H1 (cell line): ENCODE data around the gene SRSF7. TPM values are rescaled to one million over a fixed set of nuclear protein-coding genes. Genes with fewer than 3 reads are reported as not detected.

Experiments
- CTCF ChIA-PET: fragments of 300-600 bp; sonication (Branson Sonifier 250); formaldehyde crosslinking; loops from one replicate; lab custom pipeline; 2021; ENCODE audit not compliant: partially characterized antibody; lab: Charles Lee
- POLR2A ChIA-PET: fragments of 300-600 bp; sonication (Branson Sonifier 250); formaldehyde crosslinking; loops from one replicate; lab custom pipeline; 2021; ENCODE audit warnings: inconsistent platforms; ENCODE audit not compliant: partially characterized antibody; lab: Charles Lee
- DNase-seq, 2 experiments: peaks; one replicate each; pipeline versions ENCODE4 v3.0.0 to v3.0.0-alpha.2; 2010 to 2022; ENCODE audit warnings: low spot score in 2 of 2, low read depth in 1 of 2, mixed read lengths in 1 of 2
- FAIRE-seq: peaks from 2 replicates; lab custom pipeline; 2011; peaks lifted over from hg19 to GRCh38; lab: Jason Lieb, UNC
- H2AFZ ChIP-seq: 2 replicates; pipeline ENCODE4 v1.8.1; 2012; ENCODE audit warnings: low read length, inconsistent platforms
- H2AK5ac ChIP-seq: 2 replicates; pipeline ENCODE4 v1.6.1; 2013; ENCODE audit warnings: low read depth, low read length
- H2BK120ac ChIP-seq: replicated peaks from 2 replicates; pipeline ENCODE3; 2013; ENCODE audit warnings: low read depth, low read length, inconsistent platforms
- H2BK12ac ChIP-seq: 2 replicates; pipeline ENCODE4 v1.6.1; 2013; ENCODE audit warnings: low read depth, low read length
- H2BK15ac ChIP-seq: 2 replicates; pipeline ENCODE4 v1.6.1; 2013; ENCODE audit warnings: low read length
- H2BK20ac ChIP-seq: 2 replicates; pipeline ENCODE4 v1.6.1; 2013; ENCODE audit warnings: low read length
- H2BK5ac ChIP-seq: 2 replicates; pipeline ENCODE4 v1.6.1; 2013; ENCODE audit warnings: low read depth, low read length
- H3K14ac ChIP-seq: 2 replicates; pipeline ENCODE4 v1.6.1; 2013; ENCODE audit warnings: inconsistent platforms; ENCODE audit not compliant: insufficient read length
- H3K18ac ChIP-seq: 2 replicates; pipeline ENCODE4 v1.6.1; 2013; ENCODE audit warnings: low read length; ENCODE audit errors: extremely low read depth
- H3K23ac ChIP-seq: 2 replicates; pipeline ENCODE4 v1.6.1; 2013; ENCODE audit warnings: inconsistent platforms; ENCODE audit not compliant: insufficient read length
- H3K23me2 ChIP-seq: 2 replicates; pipeline ENCODE4 v1.6.1; 2013; ENCODE audit warnings: low read depth, low read length
- H3K27ac ChIP-seq: 2 replicates; pipeline ENCODE4 v1.6.1; 2011; ENCODE audit warnings: low read depth, low read length, inconsistent platforms
- H3K27me3 ChIP-seq, 4 experiments: replicated peaks in 1 of 4; 1 replicate in 1 of 4; 2 replicates in 3 of 4; pipeline versions ENCODE4 v1.6.1 to v1.8.1; 2011 to 2013; ENCODE audit warnings: low read length in 3 of 4, mild to moderate bottlenecking in 3 of 4, inconsistent platforms in 2 of 4, mixed read lengths in 2 of 4, moderate library complexity in 1 of 4; ENCODE audit not compliant: control insufficient read depth in 3 of 4, insufficient read depth in 3 of 4; ENCODE audit errors: extremely low read depth in 1 of 4
- H3K36me3 ChIP-seq, 4 experiments: 2 replicates each; pipeline versions ENCODE4 v1.6.1 to v1.8.1; 2011 to 2013; ENCODE audit warnings: mild to moderate bottlenecking in 4 of 4, low read length in 3 of 4, moderate library complexity in 2 of 4, control low read depth in 1 of 4, inconsistent platforms in 1 of 4; ENCODE audit not compliant: insufficient read depth in 4 of 4, control insufficient read depth in 2 of 4
- H3K4ac ChIP-seq: replicated peaks from 2 replicates; pipeline ENCODE3; 2013; ENCODE audit warnings: low read length, low read depth, mixed read lengths, inconsistent platforms; ENCODE audit not compliant: insufficient read length
- H3K4me1 ChIP-seq, 4 experiments: replicated peaks in 1 of 4; 1 replicate in 1 of 4; 2 replicates in 3 of 4; pipeline versions ENCODE4 v1.6.1 to v1.8.1; 2011 to 2013; ENCODE audit warnings: low read length in 3 of 4, inconsistent platforms in 2 of 4, mixed read lengths in 1 of 4; ENCODE audit not compliant: insufficient read depth in 4 of 4, control insufficient read depth in 3 of 4
- H3K4me2 ChIP-seq, 2 experiments: 2 replicates each; pipeline versions ENCODE4 v1.6.1 to v1.8.1; 2011 to 2013; ENCODE audit warnings: low read depth in 2 of 2, low read length in 2 of 2, control low read depth in 1 of 2, inconsistent platforms in 1 of 2, mild to moderate bottlenecking in 1 of 2; ENCODE audit not compliant: insufficient read depth in 1 of 2
- H3K4me3 ChIP-seq, 4 experiments: fragments of 200-600, 300-600 bp in 1 of 4; sonication (generic), shearing (Covaris generic), sonication (Bioruptor Twin) in 1 of 4; 2 replicates each; pipeline versions ENCODE4 v1.5.1 to v1.8.1; 2011 to 2016; ENCODE audit warnings: low read length in 4 of 4, low read depth in 3 of 4, control low read depth in 2 of 4, inconsistent platforms in 2 of 4, mild to moderate bottlenecking in 2 of 4, mixed read lengths in 1 of 4, moderate library complexity in 1 of 4; ENCODE audit not compliant: insufficient read depth in 2 of 4; ENCODE audit errors: extremely low read depth in 1 of 4
- H3K56ac ChIP-seq: replicated peaks from 2 replicates; pipeline ENCODE3; 2013; ENCODE audit warnings: low read depth, mild to moderate bottlenecking, mixed read lengths, low read length, inconsistent platforms; ENCODE audit not compliant: insufficient read length
- H3K79me1 ChIP-seq: 2 replicates; pipeline ENCODE4 v1.6.1; 2013; ENCODE audit warnings: low read depth, low read length, control low read depth
- H3K79me2 ChIP-seq, 2 experiments: 2 replicates each; pipeline versions ENCODE4 v1.6.1 to v1.8.1; 2012 to 2013; ENCODE audit warnings: low read length in 2 of 2, mild to moderate bottlenecking in 2 of 2, inconsistent platforms in 1 of 2; ENCODE audit not compliant: insufficient read depth in 2 of 2, control insufficient read depth in 1 of 2
- H3K9ac ChIP-seq, 4 experiments: replicated peaks in 1 of 4; 1 replicate in 1 of 4; 2 replicates in 3 of 4; pipeline versions ENCODE4 v1.6.1 to v1.8.1; 2011 to 2013; ENCODE audit warnings: low read depth in 3 of 4, low read length in 3 of 4, control low read depth in 2 of 4, mild to moderate bottlenecking in 2 of 4, moderate library complexity in 2 of 4, inconsistent platforms in 1 of 4; ENCODE audit errors: extremely low read depth in 1 of 4
- H3K9me3 ChIP-seq, 2 experiments: 2 replicates each; pipeline versions ENCODE4 v1.6.1 to v1.8.1; 2012 to 2013; ENCODE audit warnings: mild to moderate bottlenecking in 2 of 2, moderate library complexity in 2 of 2, control low read depth in 1 of 2, inconsistent platforms in 1 of 2, low read depth in 1 of 2, low read length in 1 of 2, mixed read lengths in 1 of 2; ENCODE audit not compliant: insufficient read depth in 2 of 2
- H4K20me1 ChIP-seq, 2 experiments: replicated peaks in 1 of 2; 2 replicates each; pipeline versions ENCODE3 to v1.8.1; 2011 to 2013; ENCODE audit warnings: inconsistent platforms in 2 of 2, low read length in 2 of 2, mild to moderate bottlenecking in 1 of 2; ENCODE audit not compliant: insufficient read depth in 2 of 2, control insufficient read depth in 1 of 2
- H4K5ac ChIP-seq: 2 replicates; pipeline ENCODE4 v1.6.1; 2013; ENCODE audit warnings: low read length, low read depth, mixed read lengths, inconsistent platforms; ENCODE audit not compliant: insufficient read length
- H4K8ac ChIP-seq: 2 replicates; pipeline ENCODE4 v1.8.0; 2013; ENCODE audit warnings: mild to moderate bottlenecking, moderate library complexity, low read length, inconsistent platforms; ENCODE audit not compliant: insufficient read depth; ENCODE audit errors: extremely low read depth
- H4K91ac ChIP-seq: replicated peaks from 2 replicates; pipeline ENCODE3; 2013; ENCODE audit warnings: low read length, mixed read lengths, inconsistent platforms; ENCODE audit not compliant: insufficient read length
- BRCA1 ChIP-seq: IDR thresholded peaks from 2 replicates; pipeline ENCODE4 v1.6.1; 2012; ENCODE audit warnings: low read depth, low read length, improper control_type of control experiment
- CEBPB ChIP-seq: IDR thresholded peaks from 2 replicates; pipeline ENCODE4 v1.6.1; 2012; ENCODE audit warnings: low read depth, low read length
- CHD2 ChIP-seq: IDR thresholded peaks from 2 replicates; pipeline ENCODE4 v1.6.1; 2012; ENCODE audit warnings: low read length, improper control_type of control experiment
- E2F6 ChIP-seq: IDR thresholded peaks from 2 replicates; pipeline ENCODE4 v1.6.1; 2012; ENCODE audit warnings: inconsistent platforms
- EP300 ChIP-seq, 2 experiments: IDR thresholded peaks; 1 replicate in 1 of 2; 2 replicates in 1 of 2; pipeline ENCODE4 v1.6.1; 2011 to 2012; ENCODE audit warnings: low read depth in 2 of 2, low read length in 2 of 2, mild to moderate bottlenecking in 2 of 2, borderline replicate concordance in 1 of 2, inconsistent platforms in 1 of 2, moderate library complexity in 1 of 2
- FOSL1 ChIP-seq: IDR thresholded peaks from 2 replicates; pipeline ENCODE4 v1.6.1; 2011; ENCODE audit warnings: mild to moderate bottlenecking, low read depth, low read length, moderate library complexity; ENCODE audit not compliant: insufficient read depth
- GTF2F1 ChIP-seq: IDR thresholded peaks from 2 replicates; pipeline ENCODE4 v1.6.1; 2012; ENCODE audit warnings: low read depth, low read length, improper control_type of control experiment, borderline replicate concordance
- MAFK ChIP-seq: IDR thresholded peaks from 2 replicates; pipeline ENCODE4 v1.6.1; 2012; ENCODE audit warnings: low read depth, mild to moderate bottlenecking, improper control_type of control experiment, low read length
- PHF8 ChIP-seq: fragments of 200-600 bp; sonication (generic); conservative IDR thresholded peaks from 2 replicates; pipeline ENCODE4 v1.7.1; 2012; ENCODE audit warnings: low read depth, mild to moderate bottlenecking, inconsistent platforms, low read length, moderate library complexity
- POLR2A ChIP-seq, 2 experiments: IDR thresholded peaks; 1 replicate in 1 of 2; 2 replicates in 1 of 2; pipeline ENCODE4 v1.6.1; 2011; ENCODE audit warnings: low read depth in 2 of 2, low read length in 2 of 2, mild to moderate bottlenecking in 2 of 2; ENCODE audit errors: control extremely low read depth in 1 of 2
- RFX5 ChIP-seq: IDR thresholded peaks from 2 replicates; pipeline ENCODE4 v1.6.1; 2011; ENCODE audit warnings: low read depth, low read length, improper control_type of control experiment, borderline replicate concordance
- SAP30 ChIP-seq: fragments of 300-600 bp; sonication (generic); IDR thresholded peaks from 2 replicates; pipeline ENCODE4 v1.7.1; 2012; ENCODE audit warnings: low read length, moderate library complexity, mild to moderate bottlenecking, inconsistent platforms; ENCODE audit not compliant: insufficient read depth, insufficient replicate concordance
- TAF1 ChIP-seq: IDR thresholded peaks from 2 replicates; pipeline ENCODE4 v1.6.1; 2011; ENCODE audit warnings: mild to moderate bottlenecking, low read depth, low read length
- TBP ChIP-seq: IDR thresholded peaks from 2 replicates; pipeline ENCODE4 v1.6.1; 2011; ENCODE audit warnings: low read depth, low read length, improper control_type of control experiment
- TEAD4 ChIP-seq: IDR thresholded peaks from 2 replicates; pipeline ENCODE4 v1.6.1; 2012; ENCODE audit warnings: low read depth, low read length, inconsistent platforms, mixed read lengths
- WGBS, 2 experiments: shearing (Covaris generic) in 1 of 2; methylation state at CpG; one replicate each; pipeline versions ENCODE4 v1.1.6 to v1.1.7; 2013 to 2015; ENCODE audit warnings: low lambda C conversion rate in 2 of 2, mixed read lengths in 2 of 2, inconsistent platforms in 1 of 2, low coverage in 1 of 2, missing lambda C conversion rate in 1 of 2; ENCODE audit not compliant: insufficient replicate concordance in 2 of 2, insufficient coverage in 1 of 2, insufficient read length in 1 of 2; ENCODE audit errors: extremely low coverage in 1 of 2, missing lambda C conversion rate in 1 of 2; 5-methylcytosine and 5-hydroxymethylcytosine counted together
- polyA plus RNA-seq, 7 experiments: library from polyadenylated mRNA; depleted of rRNA in 3 of 7; stranded (reverse) in 5 of 7; unstranded in 2 of 7; fragments of >200 nt in 5 of 7; fragments of 200-250 nt in 2 of 7; gene quantifications; 1 replicate in 5 of 7; 2 replicates in 1 of 7; 4 replicates in 1 of 7; pipeline versions ENCODE4 v1.2.1 to v1.2.3, GENCODE V29; 2011 to 2013; ENCODE audit warnings: missing spikeins in 2 of 7, mixed read lengths in 2 of 7
- total RNA-seq: library from RNA; stranded (reverse); fragmentation: NEBNext Ultra II Directional; extraction: Animal tissue kit (Norgen Biotek cat#: 25700); gene quantifications from 2 replicates; pipeline ENCODE4 v1.2.1, GENCODE V29; 2021

SRSF7 gene
- total and polyA plus RNA-seq, 2 of the 8 experiments (the other 6 are each of a cell fraction or from before 2014, with no cell fraction given) = 370 to 415 TPM

- WGBS, 2 experiments = 0% methylated on average over 2 of the region's 2 CpGs; no CpG with 5 or more reads in 1 of the 2 experiments
- DNase-seq = no peak
- H2BK20ac ChIP-seq = no peak overlapping the region
- no peaks in the 10 kb centered on the region for H3K79me1 ChIP-seq
- H2AFZ ChIP-seq = no peak overlapping the region
- H3K9ac ChIP-seq = no peak overlapping the region
- no peak overlapping the region for H3K4me2 ChIP-seq
- no peak overlapping the region for H4K8ac ChIP-seq
- H3K9me3 ChIP-seq = no peaks in the 10 kb centered on the region
- H3K4ac ChIP-seq = no peak overlapping the region
- no peak overlapping the region for H2BK120ac ChIP-seq
- H3K56ac ChIP-seq = no peak overlapping the region
- no peak overlapping the region for H4K5ac ChIP-seq
- no peaks in the 10 kb centered on the region for H3K27me3 ChIP-seq
- H3K18ac ChIP-seq = no peak overlapping the region
- peaks cover 0 to 7% (median 0%) of the 10 kb centered on the region in 4 experiments; a peak in 3 of 8 replicates for H3K36me3 ChIP-seq
- no peak overlapping the region for H2BK5ac ChIP-seq
- no peak for FAIRE-seq
- no peaks in the 10 kb centered on the region for H3K4me1 ChIP-seq
- no peak overlapping the region for H4K91ac ChIP-seq
- ChIA-PET POLR2A (interaction anchor here (24.3 kb wide), 1 partner anchor 20 kb away, joined by 486 read pairs; the partner anchor contains the start of gene SRSF7), CTCF (interaction anchor here (1.2 to 9.6 kb wide), 4 partner anchors 11 to 199 kb away, joined by 3 to 113 read pairs (median 4); no protein-coding TSS in a partner anchor)
- no peaks in the 10 kb centered on the region for H3K23me2 ChIP-seq
- H2BK12ac ChIP-seq = no peak overlapping the region
- H3K79me2 ChIP-seq = no peaks in the 10 kb centered on the region
- no peak overlapping the region for H3K23ac ChIP-seq
- no peaks in the 10 kb centered on the region for H4K20me1 ChIP-seq
- no peak overlapping the region for H2BK15ac ChIP-seq
- no peak overlapping the region for H3K14ac ChIP-seq
- no peak overlapping the region for H3K4me3 ChIP-seq
- no peak overlapping the region for H3K27ac ChIP-seq
- no peak overlapping the region for H2AK5ac ChIP-seq
- no peak for TF ChIP-seq PHF8
- no peak for TF ChIP-seq TAF1
- TF ChIP-seq SAP30 = no peak
- TF ChIP-seq GTF2F1 = no peak
- no peak for TF ChIP-seq EP300 (IDR thresholded peaks at IDR 0.05; ENCODE audit: borderline replicate concordance in 1 of 2, low read depth in 2 of 2, low read length in 2 of 2)
- TF ChIP-seq CHD2 = no peak
- TF ChIP-seq FOSL1 = no peak
- no peak for TF ChIP-seq TBP
- TF ChIP-seq TEAD4 = no peak
- no peak for TF ChIP-seq E2F6
- no peak for TF ChIP-seq MAFK
- no peak for TF ChIP-seq RFX5
- no peak for TF ChIP-seq BRCA1
- no peak for TF ChIP-seq POLR2A (IDR thresholded peaks at IDR 0.05; ENCODE audit: control extremely low read depth in 1 of 2, low read depth in 2 of 2, low read length in 2 of 2)
- TF ChIP-seq CEBPB = no peak
Measured at GRCh38 chr2:38728694-38729093, 22.5 kb downstream of the SRSF7 start.
